Liver (tissue), 3 donors: ENCODE measurements around the gene ATXN10.

Source experiments
- ATF3 ChIP-seq: IDR thresholded peaks from 2 replicates; pipeline ENCODE4 v1.6.1; 2016; ENCODE audit warnings: antibody characterized with exemption
- RAD21 ChIP-seq, 2 donors: IDR thresholded peaks; 2 replicates each; pipeline ENCODE4 v1.6.1; 2016; ENCODE audit warnings: antibody characterized with exemption in 2 of 2, mild to moderate bottlenecking in 2 of 2
- RXRA ChIP-seq, 2 donors: IDR thresholded peaks; 2 replicates each; pipeline ENCODE4 v1.6.1; 2017 to 2018; ENCODE audit warnings: antibody characterized with exemption in 2 of 2, mild to moderate bottlenecking in 1 of 2
- SP1 ChIP-seq: IDR thresholded peaks from 2 replicates; pipeline ENCODE4 v1.6.1; 2018; ENCODE audit warnings: antibody characterized with exemption, mild to moderate bottlenecking
- TAF1 ChIP-seq: conservative IDR thresholded peaks from 2 replicates; pipeline ENCODE4 v1.6.1; 2016; ENCODE audit warnings: antibody characterized with exemption, mild to moderate bottlenecking
- YY1 ChIP-seq: IDR thresholded peaks from 2 replicates; pipeline ENCODE4 v1.6.1; 2016; ENCODE audit warnings: antibody characterized with exemption, mild to moderate bottlenecking
- TF ChIP-seq, protein P1 (sequence below): fragments of 150-350 bp; IDR thresholded peaks from 2 replicates; pipeline ENCODE4 v1.5.1; 2017; ENCODE audit warnings: improper control_type of control experiment, low read depth, low read length; ENCODE audit not compliant: missing input control
- TF ChIP-seq, protein P2 (sequence below): IDR thresholded peaks from 2 replicates; pipeline ENCODE4 v1.6.1; 2016; ENCODE audit warnings: antibody characterized with exemption
- donor health status: healthy.
- donor health status: healthy.

DNA sequence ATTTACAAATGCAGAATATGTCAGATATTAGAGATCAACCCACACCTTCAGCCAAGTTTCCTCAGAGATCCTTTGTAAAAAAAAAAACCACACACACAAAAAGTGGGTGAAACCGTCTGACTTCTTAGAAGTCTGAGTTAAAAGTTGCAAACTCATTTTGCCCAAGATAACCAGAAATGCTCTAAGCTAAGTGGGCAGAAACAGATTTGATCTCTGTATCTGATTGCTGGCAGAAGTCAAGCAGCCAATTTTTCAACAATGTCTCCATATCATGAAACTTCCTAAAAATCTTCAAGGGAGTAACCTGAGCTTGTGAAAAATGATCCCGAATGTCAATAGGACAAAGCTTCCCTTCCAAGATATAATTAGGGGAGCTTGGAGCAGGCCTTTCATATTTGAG lies 28.6 kb upstream of the ATXN10 start:
- TF ChIP-seq, protein P1, sequence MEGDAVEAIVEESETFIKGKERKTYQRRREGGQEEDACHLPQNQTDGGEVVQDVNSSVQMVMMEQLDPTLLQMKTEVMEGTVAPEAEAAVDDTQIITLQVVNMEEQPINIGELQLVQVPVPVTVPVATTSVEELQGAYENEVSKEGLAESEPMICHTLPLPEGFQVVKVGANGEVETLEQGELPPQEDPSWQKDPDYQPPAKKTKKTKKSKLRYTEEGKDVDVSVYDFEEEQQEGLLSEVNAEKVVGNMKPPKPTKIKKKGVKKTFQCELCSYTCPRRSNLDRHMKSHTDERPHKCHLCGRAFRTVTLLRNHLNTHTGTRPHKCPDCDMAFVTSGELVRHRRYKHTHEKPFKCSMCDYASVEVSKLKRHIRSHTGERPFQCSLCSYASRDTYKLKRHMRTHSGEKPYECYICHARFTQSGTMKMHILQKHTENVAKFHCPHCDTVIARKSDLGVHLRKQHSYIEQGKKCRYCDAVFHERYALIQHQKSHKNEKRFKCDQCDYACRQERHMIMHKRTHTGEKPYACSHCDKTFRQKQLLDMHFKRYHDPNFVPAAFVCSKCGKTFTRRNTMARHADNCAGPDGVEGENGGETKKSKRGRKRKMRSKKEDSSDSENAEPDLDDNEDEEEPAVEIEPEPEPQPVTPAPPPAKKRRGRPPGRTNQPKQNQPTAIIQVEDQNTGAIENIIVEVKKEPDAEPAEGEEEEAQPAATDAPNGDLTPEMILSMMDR = no peak
- no peak for TF ChIP-seq TAF1
- TF ChIP-seq, protein P2, sequence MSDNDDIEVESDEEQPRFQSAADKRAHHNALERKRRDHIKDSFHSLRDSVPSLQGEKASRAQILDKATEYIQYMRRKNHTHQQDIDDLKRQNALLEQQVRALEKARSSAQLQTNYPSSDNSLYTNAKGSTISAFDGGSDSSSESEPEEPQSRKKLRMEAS = no peak
- TF ChIP-seq YY1 = no peak
- no peak for TF ChIP-seq RAD21 (IDR thresholded peaks at IDR 0.05)
- TF ChIP-seq SP1 = no peak
- TF ChIP-seq ATF3 = no peak
- no peak for TF ChIP-seq RXRA (IDR thresholded peaks at IDR 0.05)
